GM04504 (cell line): ENCODE measurements around the gene DNM3.

Experiments
- DNase-seq: peaks from one replicate; pipeline ENCODE4 v3.0.0-alpha.2; 2012; ENCODE audit warnings: low read depth

DNM3 gene

GRCh38 chr1:172397633-172398032 is 556.3 kb downstream of the DNM3 start:
- no peak for DNase-seq

GRCh38 chr1:172398193-172398592 is 556.9 kb downstream of the DNM3 start:
- DNase-seq, result no peak

- DNase-seq, result peak; percentile 97
Observed at GRCh38 chr1:172398970-172399755, 557.9 kb downstream of the DNM3 start.

GRCh38 chr1:172399756-172400721 is 558.7 kb downstream of the DNM3 start:
- DNase-seq, result no peak

DNA sequence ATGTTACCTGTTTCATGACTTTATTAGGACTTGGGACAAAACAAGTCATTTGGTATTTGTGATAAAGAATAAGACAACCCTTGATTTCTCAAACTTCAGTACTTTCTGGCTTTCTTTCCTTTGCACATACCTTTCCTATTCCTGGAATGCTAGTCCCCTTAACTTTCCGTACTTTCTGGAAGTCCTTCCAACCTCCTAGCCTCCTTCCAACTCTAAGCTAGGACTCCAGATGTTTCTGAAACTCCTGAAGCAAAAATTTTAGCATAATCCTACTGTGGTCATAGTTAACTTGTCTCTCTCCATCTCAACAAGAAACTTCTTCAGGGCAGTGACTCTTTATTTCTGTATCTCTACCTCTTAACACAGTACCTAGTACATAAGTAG is 559.4 kb downstream of the DNM3 start:
- DNase-seq, result no peak

DNA sequence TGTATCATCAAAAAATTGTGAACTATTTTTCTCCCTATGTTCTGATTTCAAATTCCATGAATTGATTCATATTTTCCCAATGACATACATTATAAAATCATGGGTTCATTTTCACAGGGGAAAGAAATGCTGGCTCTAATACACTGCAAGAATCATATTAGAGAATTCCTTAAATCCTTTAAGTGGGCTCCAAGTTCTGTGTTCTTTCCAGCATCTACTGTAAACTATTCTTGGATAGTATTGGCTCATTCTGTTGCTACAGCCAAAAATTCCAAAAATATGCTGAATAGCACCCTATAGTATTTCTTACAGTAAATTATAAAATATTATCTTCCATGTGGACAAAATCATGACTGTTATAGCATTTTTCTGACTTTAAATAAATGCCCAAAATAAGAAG is 560.2 kb downstream of the DNM3 start:
- no peak for DNase-seq

GRCh38 chr1:172401892-172402291 is 560.6 kb downstream of the DNM3 start:
- DNase-seq, result no peak

DNA sequence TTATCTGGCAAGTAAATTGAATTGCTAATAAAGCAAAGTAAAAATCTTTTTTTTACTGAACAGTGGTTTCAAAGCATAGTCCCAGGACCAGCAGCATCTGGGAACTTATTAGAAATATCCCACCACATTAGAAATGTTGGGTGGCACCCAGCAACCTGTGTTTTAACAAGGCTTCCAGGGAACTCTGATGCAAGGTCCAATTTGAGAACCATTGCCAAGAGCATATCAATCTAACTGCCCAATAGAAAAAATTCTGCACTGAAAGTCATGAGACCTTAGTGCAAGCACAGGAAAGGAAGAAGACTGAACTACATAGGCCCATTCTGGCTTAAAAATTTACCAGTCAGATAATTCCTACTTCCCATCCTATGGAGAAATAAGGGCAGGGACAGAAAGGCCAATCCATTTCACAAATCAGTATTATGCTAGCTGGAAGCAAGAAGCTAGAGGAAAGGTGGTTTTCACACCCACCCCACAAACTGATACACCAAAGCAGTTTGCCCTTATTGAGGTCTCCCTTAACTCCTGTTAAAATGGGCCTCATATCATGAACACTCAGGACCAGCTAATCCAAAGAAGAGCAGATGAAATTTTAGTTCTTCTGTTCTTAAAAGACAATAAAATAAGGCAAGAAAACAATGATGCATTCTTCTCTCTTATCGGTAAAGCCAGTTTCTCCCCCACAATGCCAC is 561.7 kb downstream of the DNM3 start:
- DNase-seq, result no peak

DNA sequence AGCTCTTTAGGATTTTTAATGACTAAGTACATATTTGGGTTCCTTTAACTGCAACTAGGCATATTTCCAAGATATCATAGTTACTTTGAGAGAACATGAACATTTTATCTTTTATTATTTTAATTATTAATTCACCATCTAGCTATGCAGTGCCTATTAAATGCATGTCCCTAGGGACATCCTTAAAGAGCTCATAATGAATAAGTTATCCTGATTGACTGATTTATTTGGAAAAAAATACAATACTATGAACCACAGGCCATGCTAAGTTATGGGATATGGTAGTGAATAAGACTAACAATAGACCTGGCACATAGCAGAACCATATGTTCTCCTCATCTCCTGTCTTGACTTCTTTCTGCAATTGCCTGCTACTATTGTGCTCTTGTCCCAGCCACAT is 562.8 kb downstream of the DNM3 start:
- no peak for DNase-seq

- no peak for DNase-seq
Observed at GRCh38 chr1:172405912-172406311, 564.6 kb downstream of the DNM3 start.

DNA sequence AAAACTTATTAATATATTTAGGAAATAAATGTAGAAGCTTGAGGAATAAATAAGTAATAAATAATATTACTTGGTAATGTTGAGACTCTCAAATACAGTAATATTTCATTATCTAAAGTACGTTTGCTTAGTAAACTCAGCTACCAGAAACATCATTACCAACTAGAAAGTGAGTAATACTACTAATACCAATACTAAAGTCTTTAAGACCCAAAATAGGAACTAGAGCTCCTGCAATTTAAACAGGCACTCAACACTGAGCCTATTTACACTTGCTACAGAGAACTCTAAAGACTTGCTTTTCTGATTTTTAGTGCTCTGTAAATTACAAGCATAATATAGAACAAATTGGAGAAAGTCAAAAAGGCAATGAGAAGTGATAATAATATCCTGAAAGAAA is 565.7 kb downstream of the DNM3 start:
- no peak for DNase-seq

- DNase-seq, result no peak
Observed at GRCh38 chr1:172408958-172409357, 567.7 kb downstream of the DNM3 start.

DNA sequence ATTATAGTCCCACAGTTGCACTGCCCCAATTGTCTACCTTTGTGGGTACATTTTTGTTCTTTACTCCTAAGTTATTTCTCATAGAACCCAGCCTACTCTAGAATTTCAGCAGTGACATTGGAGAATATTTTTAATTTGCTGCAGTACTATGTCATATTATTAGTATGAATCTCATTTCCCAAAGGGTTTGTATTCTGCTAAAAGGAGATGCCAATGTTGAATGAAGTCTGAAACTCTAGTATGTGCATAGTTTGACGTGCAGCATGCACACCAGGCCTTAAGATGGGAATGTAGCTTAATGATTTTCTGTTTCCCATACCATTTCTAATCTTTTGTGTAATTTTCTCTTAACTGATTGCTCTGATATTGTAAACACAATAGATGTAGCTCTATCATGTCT is 568.7 kb downstream of the DNM3 start:
- DNase-seq, result no peak

DNA sequence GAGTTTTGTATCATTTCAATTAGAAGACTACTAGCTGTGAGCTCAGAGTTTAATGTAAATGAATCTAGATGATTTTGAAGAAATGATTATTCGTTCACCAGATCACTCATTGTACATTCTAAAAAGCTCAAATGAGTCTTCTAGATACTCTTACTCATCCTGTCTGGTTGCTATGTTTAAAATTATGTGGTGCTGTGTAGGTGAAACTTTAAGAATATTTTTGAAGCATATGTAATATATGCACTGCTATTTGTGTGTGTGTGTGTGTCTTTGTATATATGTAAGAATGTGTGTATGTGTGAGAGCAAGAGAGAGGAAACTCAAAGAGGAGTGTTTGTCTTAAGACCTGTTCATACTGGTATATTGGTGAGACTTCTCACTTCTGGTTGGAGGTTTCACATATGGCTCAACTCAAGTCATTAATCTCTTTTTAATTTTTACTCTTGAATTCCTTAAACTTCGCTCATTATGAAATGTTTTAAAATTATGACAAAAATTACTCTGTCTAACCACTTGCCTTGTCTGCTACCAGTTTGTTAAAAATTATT is 570.6 kb downstream of the DNM3 start:
- DNase-seq, result no peak

DNA sequence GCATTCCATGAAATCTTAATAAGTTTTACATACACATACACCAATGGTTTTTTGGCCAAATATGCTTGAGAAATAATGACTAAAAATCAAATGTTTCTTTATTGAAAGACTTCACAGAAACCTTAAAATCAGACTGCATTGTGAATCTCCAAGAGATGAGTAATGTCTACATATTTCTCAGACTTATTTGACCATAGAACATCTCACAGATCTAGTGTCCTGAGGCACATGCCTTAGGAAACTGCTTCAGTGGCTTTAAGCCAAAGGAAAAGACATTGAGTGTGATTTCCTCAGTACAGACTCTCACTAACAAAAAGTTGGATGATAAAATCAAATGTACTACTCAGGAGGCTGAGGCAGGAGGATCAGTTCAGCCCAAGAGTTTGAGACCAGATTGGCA is 573.0 kb downstream of the DNM3 start:
- no peak for DNase-seq

DNA sequence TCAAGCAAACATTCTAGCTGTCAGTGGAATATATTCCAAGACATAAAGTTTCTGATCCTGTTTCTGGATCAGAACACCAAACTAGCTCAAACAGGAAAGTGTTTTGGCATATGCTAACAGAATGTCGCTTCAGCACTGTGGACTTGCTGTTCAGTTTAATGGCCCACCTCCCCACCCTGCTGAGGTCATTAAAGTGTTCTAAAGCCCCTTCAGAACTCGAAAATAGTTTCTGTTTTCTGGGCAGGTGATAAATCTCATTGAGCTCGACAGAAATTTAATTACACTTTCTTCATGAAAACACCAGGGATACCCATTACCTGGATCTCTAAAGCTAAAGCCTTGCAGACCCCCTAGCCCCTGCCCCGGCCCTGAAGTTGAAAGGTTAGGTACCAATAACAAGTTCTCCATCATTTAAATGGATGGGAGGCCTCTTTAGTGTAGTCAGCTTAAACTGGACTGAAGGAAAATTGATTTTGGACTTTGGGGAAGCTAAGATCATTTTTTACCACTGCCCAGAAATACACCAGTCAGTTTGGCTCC is 575.3 kb downstream of the DNM3 start:
- no peak for DNase-seq

GRCh38 chr1:172417557-172417956 is 576.3 kb downstream of the DNM3 start:
- DNase-seq, result no peak

DNA sequence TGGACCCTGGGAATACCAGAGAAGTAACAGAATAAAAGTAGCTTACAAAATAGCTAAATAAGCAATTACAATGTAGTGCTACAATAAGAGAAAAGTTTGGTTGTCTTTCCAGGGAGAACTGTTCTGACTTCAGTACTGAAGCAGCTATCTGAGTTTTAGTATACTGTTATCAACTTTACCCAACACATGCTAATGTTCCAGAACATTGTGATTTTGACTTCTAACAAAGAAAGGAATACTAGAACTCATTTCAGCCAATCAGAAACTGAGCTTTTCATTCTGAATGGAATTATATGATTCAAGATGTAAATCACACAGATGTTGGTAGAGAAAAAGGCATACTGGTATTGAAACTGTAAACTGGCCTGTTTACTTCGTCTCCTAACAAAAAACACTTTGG is 579.1 kb downstream of the DNM3 start, which contains the start of gene C1orf105:
Gene C1orf105, plus strand, starts transcription at position 301 of the 400 bp plus-strand sequence. CDS start 201 bp downstream, outside the sequence.
- no peak for DNase-seq

DNA sequence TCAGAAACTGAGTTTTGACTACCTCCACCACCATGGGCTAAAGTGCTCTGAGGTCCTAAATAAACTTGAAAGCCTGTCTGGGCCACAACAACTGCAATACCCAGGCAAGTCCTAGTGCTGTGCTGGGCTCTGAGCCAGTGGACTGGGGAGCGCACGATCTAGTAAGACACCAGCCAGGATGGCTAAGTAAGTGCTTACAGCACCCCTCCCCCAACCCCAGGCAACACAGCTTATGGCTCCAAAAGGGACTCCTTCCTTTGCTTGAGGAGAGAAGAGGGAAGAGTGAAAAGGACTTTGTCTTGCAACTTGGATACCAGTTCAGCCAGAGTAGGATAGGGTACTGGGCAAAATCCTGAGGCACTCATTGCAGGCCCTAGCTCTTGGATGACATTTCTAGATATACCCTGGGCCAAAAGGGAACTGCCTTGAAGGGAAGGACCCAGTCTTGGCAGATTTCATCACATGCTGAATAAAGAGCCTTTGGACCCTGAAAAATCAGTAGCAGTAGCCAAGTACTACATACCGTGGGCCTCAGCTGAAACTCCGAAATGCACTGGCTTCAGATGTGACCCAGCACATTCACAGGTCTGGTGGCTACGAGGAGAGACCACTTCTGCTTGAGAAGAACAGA is 580.8 kb downstream of the DNM3 start:
- DNase-seq, result no peak

GRCh38 chr1:172423336-172423735 is 582.0 kb downstream of the DNM3 start:
- no peak for DNase-seq

- no peak for DNase-seq
Observed at GRCh38 chr1:172425339-172425738, 584.0 kb downstream of the DNM3 start.
